Measurements from ENCODE around the gene TIGD3.

TIGD3 gene

DNA sequence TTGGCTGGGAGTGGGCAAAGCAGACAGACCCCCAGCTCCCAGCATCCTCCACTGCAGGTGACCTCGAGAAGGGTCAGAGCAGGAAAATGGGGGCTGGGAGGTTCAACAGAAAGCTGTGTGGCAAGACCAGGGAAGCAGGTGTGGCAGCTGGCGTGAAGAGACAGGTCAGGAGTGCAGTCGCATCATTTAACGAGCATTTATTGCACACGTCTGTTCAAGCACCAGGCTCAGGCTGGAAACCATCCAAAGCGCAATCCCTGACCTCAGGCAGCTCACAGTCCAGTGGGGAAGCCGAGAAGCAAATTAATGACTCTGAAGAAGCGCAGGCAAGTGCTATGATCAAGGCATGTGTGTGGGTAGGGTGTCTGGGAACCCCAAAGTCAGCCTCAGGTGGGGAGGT lies 20.5 kb downstream of the TIGD3 start:
- Histone ChIP-seq H3K79me2 (peaks cover 2% of the 10 kb centered on the region), H2AFZ (no peak overlapping the region), H3K36me3 (ENCODE audit: control insufficient read depth, insufficient read depth, low read length) (no peaks in the 10 kb centered on the region), H3K4me1 (no peaks in the 10 kb centered on the region), H3K9me3 (ENCODE audit: control insufficient read depth, low read length) (no peaks in the 10 kb centered on the region), H3K27me3 (ENCODE audit: control insufficient read depth, insufficient read depth, low read length) (no peaks in the 10 kb centered on the region), H3K4me2 (ENCODE audit: low read length) (no peak overlapping the region), H3K4me3 (ENCODE audit: low read depth, low read length) (no peak overlapping the region), H3K9ac (no peak overlapping the region), H3K27ac (no peak overlapping the region)
- TF ChIP-seq, protein P1, sequence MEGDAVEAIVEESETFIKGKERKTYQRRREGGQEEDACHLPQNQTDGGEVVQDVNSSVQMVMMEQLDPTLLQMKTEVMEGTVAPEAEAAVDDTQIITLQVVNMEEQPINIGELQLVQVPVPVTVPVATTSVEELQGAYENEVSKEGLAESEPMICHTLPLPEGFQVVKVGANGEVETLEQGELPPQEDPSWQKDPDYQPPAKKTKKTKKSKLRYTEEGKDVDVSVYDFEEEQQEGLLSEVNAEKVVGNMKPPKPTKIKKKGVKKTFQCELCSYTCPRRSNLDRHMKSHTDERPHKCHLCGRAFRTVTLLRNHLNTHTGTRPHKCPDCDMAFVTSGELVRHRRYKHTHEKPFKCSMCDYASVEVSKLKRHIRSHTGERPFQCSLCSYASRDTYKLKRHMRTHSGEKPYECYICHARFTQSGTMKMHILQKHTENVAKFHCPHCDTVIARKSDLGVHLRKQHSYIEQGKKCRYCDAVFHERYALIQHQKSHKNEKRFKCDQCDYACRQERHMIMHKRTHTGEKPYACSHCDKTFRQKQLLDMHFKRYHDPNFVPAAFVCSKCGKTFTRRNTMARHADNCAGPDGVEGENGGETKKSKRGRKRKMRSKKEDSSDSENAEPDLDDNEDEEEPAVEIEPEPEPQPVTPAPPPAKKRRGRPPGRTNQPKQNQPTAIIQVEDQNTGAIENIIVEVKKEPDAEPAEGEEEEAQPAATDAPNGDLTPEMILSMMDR (IDR thresholded peaks at IDR 0.05), result no peak

DNA sequence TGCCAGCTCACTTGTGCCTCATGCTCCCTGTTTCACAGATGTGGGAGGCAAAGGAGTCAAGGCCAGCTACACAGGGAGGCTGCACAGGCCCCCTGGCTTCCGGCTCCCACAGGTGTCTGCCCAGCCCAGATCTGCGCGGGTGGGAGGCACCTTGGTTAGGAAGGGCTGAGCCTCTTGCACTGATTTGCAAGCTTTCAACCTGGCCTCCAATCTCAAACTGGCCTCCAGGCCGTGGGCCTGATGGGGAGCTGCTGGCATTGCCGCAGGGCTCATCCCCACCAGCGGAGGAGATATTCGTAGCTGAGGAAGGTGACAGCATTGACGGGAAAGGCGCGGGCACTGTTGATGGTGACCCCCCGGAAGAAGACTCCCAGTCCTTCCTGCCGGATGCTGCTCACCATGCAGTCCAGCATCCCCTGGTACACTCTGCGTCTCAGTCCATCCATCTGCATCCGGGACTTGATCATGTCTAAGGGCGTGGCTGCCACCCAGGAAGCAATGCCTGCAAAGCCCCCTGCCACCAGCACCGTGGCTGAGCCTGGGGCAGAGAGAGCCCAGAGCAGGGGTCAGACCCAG lies 21.7 kb downstream of the TIGD3 start:
- H3K4me1 ChIP-seq, result peaks cover 3% of the 10 kb centered on the region
- H3K27ac ChIP-seq, result no peak overlapping the region

DNA sequence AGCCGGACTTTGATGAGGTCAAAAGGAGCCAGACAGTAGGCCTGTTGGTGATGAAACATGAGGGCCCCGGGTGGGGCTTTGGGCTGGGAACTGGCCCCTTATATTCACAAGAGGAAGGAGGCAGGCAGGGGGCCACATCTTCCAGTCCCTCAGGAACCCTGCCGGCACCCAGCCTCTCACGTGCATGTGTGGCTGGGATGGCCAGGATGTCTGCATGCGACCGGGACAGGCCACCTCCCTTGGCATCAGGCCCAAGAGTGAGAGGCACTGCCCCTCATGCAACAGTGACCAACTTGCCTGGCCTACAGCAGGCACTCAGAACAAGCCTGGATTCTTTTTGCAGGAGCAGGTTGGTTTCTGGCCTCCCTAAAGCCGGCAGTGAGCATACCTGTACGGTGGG lies 22.5 kb downstream of the TIGD3 start:
- Histone ChIP-seq H3K9me3 (ENCODE audit: control insufficient read depth, low read length) (no peaks in the 10 kb centered on the region), H3K79me2 (peaks cover 2% of the 10 kb centered on the region), H2AFZ (no peak overlapping the region), H3K4me1 (peaks cover 3% of the 10 kb centered on the region), H3K4me2 (ENCODE audit: low read length) (no peak overlapping the region), H3K36me3 (ENCODE audit: control insufficient read depth, insufficient read depth, low read length) (no peaks in the 10 kb centered on the region), H3K27ac (no peak overlapping the region), H3K4me3 (ENCODE audit: low read depth, low read length) (no peak overlapping the region), H3K9ac (no peak overlapping the region), H3K27me3 (ENCODE audit: control insufficient read depth, insufficient read depth, low read length) (no peaks in the 10 kb centered on the region)
- TF ChIP-seq, protein P1 (IDR thresholded peaks at IDR 0.05), result no peak

More for the DNA sequence above, 21.7 kb downstream of the TIGD3 start:
- Histone ChIP-seq H3K4me3 (ENCODE audit: low read depth, low read length) (no peak overlapping the region), H2AFZ (no peak overlapping the region), H3K4me2 (ENCODE audit: low read length) (no peak overlapping the region), H3K36me3 (ENCODE audit: control insufficient read depth, insufficient read depth, low read length) (no peaks in the 10 kb centered on the region), H3K9ac (no peak overlapping the region), H3K9me3 (ENCODE audit: control insufficient read depth, low read length) (no peaks in the 10 kb centered on the region), H3K27me3 (ENCODE audit: control insufficient read depth, insufficient read depth, low read length) (no peaks in the 10 kb centered on the region), H3K79me2 (peaks cover 2% of the 10 kb centered on the region)
- TF ChIP-seq, protein P1 (IDR thresholded peaks at IDR 0.05), result no peak

DNA sequence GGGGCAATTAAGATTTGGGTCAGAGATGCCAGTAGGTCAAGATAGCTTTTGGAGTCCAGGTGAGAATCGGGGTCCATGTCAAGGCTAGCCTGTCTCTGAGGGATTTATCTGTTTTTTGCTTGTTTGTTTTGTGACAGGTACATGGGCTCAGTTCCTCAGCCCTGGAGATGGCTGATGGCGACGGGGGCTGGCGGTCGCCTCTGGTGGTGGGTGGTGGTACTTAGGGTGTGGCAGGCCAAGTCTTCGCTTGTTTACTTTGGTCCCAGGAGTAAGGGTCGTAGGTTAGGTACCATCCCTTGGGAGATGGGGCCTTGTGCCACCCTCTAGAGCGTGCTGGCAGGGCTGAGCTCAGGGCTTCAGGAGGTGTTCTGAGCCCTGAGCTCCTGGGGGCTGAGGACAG lies 23.2 kb downstream of the TIGD3 start:
- H3K27me3 ChIP-seq (ENCODE audit: control insufficient read depth, insufficient read depth, low read length), result no peaks in the 10 kb centered on the region
- no peak overlapping the region for H3K4me2 ChIP-seq (ENCODE audit: low read length)
- TF ChIP-seq, protein P1 (IDR thresholded peaks at IDR 0.05), result no peak
- H3K27ac ChIP-seq, result no peak overlapping the region
- peaks cover 2% of the 10 kb centered on the region for H3K79me2 ChIP-seq
- no peak overlapping the region for H3K9ac ChIP-seq
- no peak overlapping the region for H3K4me3 ChIP-seq (ENCODE audit: low read depth, low read length)
- H3K9me3 ChIP-seq (ENCODE audit: control insufficient read depth, low read length), result no peaks in the 10 kb centered on the region
- no peaks in the 10 kb centered on the region for H3K36me3 ChIP-seq (ENCODE audit: control insufficient read depth, insufficient read depth, low read length)
- peaks cover 3% of the 10 kb centered on the region for H3K4me1 ChIP-seq
- no peak overlapping the region for H2AFZ ChIP-seq

DNA sequence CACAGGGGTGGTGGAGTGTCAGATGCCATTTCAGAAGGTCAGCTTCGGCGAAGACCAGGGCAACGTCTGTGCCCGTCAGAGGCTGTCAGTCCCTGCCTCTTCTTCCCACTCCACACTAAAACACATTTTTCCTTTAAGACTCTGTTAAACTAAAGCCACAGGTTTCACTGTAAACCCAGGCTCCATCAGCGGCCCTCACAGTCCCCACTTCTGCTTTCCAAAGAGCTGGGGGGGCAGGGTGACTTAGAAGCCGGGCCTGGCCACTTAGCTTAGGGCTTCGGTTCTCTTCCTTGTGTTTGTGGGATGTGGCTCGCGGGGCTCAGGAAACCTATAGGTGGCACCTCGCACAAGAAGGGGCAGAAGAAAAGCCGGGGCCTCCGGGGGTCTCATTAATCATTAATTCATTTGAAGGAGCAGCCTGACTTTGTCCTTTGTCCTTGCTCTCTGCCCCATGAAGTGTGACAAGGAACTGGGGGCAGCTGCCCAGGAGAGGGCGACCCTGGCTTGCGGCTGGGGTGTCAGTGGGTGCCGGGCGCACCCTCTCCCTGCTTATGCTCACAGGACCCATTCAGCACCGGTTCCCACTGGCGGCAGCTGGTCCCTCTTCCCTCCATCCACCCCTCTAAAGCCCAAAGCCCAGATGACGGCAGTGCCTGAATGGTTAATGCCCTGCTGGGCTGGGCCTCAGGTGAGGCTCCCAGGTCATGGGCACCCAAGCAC lies 23.8 kb downstream of the TIGD3 start:
- no peak overlapping the region for H3K4me2 ChIP-seq (ENCODE audit: low read length)
- peaks cover 2% of the 10 kb centered on the region for H3K79me2 ChIP-seq
- H2AFZ ChIP-seq, result no peak overlapping the region
- TF ChIP-seq, protein P1 (IDR thresholded peaks at IDR 0.05), result no peak
- no peak overlapping the region for H3K9ac ChIP-seq
- no peak overlapping the region for H3K4me3 ChIP-seq (ENCODE audit: low read depth, low read length)
- no peaks in the 10 kb centered on the region for H3K36me3 ChIP-seq (ENCODE audit: control insufficient read depth, insufficient read depth, low read length)
- H3K9me3 ChIP-seq (ENCODE audit: control insufficient read depth, low read length), result no peaks in the 10 kb centered on the region
- H3K27me3 ChIP-seq (ENCODE audit: control insufficient read depth, insufficient read depth, low read length), result no peaks in the 10 kb centered on the region
- peaks cover 7% of the 10 kb centered on the region for H3K4me1 ChIP-seq
- H3K27ac ChIP-seq, result no peak overlapping the region
